HL-60 (cell line): ENCODE data around the gene ITGAV.

Experiments used
- DNase-seq, 2 experiments: peaks; one replicate each; pipeline ENCODE4 v3.0.0-alpha.2; 2010 to 2020; ENCODE audit warnings: low read depth in 1 of 2, low spot score in 1 of 2
- H3K27ac ChIP-seq: fragments of 250-450 bp; sonication (Bioruptor Pico); replicated peaks from 2 replicates; pipeline ENCODE4 v1.5.1; 2020; ENCODE audit warnings: mild to moderate bottlenecking, moderate library complexity
- H3K27me3 ChIP-seq: fragments of 250-450 bp; sonication (Bioruptor Pico); 2 replicates; pipeline ENCODE4 v1.5.1; 2021; ENCODE audit warnings: mild to moderate bottlenecking, moderate library complexity; ENCODE audit not compliant: insufficient read depth, poor library complexity, severe bottlenecking
- H3K4me3 ChIP-seq: replicated peaks from 2 replicates; pipeline ENCODE4 v1.5.1; 2011; ENCODE audit warnings: mild to moderate bottlenecking, control low read depth, low read length; ENCODE audit not compliant: insufficient read depth
- GABPA ChIP-seq: IDR thresholded peaks from 2 replicates; pipeline ENCODE4 v1.6.1; 2012; ENCODE audit warnings: low read depth
- POLR2AphosphoS5 ChIP-seq: IDR thresholded peaks from 2 replicates; pipeline ENCODE4 v1.6.1; 2012; ENCODE audit warnings: low read depth
- SPI1 ChIP-seq: IDR thresholded peaks from 2 replicates; pipeline ENCODE4 v1.6.1; 2012; ENCODE audit warnings: low read depth, mild to moderate bottlenecking, borderline replicate concordance
- TF ChIP-seq, protein P1 (sequence below): IDR thresholded peaks from one replicate; pipeline ENCODE4 v1.5.1; 2011; ENCODE audit warnings: low read length, control low read depth, inconsistent platforms; ENCODE audit not compliant: insufficient read depth
- TF ChIP-seq, protein P2 (sequence below): IDR thresholded peaks from 2 replicates; pipeline ENCODE4 v1.6.1; 2012; ENCODE audit warnings: low read depth; ENCODE audit not compliant: insufficient replicate concordance

The ITGAV gene

DNA sequence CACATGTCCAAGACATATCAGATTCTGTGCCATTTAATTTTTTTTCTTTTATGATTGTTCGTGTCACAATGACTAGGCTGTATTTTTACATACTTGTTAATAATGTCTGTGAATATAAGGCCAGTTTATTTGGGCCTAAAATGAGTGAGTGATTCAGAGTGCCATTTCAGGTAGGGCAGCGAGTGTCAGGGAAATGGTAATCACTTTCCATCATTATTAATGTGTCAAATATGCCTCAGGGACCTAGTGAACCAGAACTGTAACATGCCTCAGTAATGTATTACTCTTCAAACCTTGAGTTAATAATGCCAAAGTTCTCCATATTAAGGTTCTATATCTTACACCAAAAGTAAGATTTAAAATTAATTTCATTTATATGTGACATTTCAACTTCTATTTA, 112.6 kb downstream of the ITGAV start:
- TF ChIP-seq, protein P1, sequence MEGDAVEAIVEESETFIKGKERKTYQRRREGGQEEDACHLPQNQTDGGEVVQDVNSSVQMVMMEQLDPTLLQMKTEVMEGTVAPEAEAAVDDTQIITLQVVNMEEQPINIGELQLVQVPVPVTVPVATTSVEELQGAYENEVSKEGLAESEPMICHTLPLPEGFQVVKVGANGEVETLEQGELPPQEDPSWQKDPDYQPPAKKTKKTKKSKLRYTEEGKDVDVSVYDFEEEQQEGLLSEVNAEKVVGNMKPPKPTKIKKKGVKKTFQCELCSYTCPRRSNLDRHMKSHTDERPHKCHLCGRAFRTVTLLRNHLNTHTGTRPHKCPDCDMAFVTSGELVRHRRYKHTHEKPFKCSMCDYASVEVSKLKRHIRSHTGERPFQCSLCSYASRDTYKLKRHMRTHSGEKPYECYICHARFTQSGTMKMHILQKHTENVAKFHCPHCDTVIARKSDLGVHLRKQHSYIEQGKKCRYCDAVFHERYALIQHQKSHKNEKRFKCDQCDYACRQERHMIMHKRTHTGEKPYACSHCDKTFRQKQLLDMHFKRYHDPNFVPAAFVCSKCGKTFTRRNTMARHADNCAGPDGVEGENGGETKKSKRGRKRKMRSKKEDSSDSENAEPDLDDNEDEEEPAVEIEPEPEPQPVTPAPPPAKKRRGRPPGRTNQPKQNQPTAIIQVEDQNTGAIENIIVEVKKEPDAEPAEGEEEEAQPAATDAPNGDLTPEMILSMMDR = no peak
- TF ChIP-seq POLR2AphosphoS5 = no peak
- TF ChIP-seq GABPA = no peak
- TF ChIP-seq SPI1 = no peak
- TF ChIP-seq, protein P2, sequence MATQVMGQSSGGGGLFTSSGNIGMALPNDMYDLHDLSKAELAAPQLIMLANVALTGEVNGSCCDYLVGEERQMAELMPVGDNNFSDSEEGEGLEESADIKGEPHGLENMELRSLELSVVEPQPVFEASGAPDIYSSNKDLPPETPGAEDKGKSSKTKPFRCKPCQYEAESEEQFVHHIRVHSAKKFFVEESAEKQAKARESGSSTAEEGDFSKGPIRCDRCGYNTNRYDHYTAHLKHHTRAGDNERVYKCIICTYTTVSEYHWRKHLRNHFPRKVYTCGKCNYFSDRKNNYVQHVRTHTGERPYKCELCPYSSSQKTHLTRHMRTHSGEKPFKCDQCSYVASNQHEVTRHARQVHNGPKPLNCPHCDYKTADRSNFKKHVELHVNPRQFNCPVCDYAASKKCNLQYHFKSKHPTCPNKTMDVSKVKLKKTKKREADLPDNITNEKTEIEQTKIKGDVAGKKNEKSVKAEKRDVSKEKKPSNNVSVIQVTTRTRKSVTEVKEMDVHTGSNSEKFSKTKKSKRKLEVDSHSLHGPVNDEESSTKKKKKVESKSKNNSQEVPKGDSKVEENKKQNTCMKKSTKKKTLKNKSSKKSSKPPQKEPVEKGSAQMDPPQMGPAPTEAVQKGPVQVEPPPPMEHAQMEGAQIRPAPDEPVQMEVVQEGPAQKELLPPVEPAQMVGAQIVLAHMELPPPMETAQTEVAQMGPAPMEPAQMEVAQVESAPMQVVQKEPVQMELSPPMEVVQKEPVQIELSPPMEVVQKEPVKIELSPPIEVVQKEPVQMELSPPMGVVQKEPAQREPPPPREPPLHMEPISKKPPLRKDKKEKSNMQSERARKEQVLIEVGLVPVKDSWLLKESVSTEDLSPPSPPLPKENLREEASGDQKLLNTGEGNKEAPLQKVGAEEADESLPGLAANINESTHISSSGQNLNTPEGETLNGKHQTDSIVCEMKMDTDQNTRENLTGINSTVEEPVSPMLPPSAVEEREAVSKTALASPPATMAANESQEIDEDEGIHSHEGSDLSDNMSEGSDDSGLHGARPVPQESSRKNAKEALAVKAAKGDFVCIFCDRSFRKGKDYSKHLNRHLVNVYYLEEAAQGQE = no peak
- DNase-seq = no peak
- peaks cover 3% of the 10 kb centered on the region for H3K27me3 ChIP-seq
- no peak overlapping the region for H3K27ac ChIP-seq
- no peak overlapping the region for H3K4me3 ChIP-seq

DNA sequence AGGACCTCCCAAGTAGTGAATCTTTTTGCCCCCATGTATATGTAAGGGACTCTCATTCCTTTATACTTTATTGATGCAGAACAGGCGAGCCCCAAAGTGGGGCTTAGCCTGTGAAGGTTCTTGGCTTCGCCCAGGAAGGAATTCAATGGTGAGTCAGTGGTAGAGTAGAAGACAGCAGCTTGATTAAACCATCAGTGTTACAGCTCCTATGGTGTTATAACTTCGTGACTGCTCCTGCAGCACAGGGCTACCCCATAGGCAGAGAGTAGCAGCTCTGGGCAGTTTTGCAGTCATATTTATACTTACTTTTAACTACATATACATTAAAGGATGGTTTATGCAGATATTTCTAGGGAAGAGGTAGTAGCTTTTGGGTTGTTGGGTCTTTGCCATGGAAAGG, 115.0 kb downstream of the ITGAV start:
- no peak overlapping the region for H3K27ac ChIP-seq
- TF ChIP-seq, protein P1 = no peak
- TF ChIP-seq POLR2AphosphoS5 = no peak
- no peak for TF ChIP-seq GABPA
- TF ChIP-seq SPI1 = no peak
- TF ChIP-seq, protein P2 = no peak
- no peak overlapping the region for H3K4me3 ChIP-seq
- peaks cover 3% of the 10 kb centered on the region for H3K27me3 ChIP-seq
- DNase-seq = no peak

DNA sequence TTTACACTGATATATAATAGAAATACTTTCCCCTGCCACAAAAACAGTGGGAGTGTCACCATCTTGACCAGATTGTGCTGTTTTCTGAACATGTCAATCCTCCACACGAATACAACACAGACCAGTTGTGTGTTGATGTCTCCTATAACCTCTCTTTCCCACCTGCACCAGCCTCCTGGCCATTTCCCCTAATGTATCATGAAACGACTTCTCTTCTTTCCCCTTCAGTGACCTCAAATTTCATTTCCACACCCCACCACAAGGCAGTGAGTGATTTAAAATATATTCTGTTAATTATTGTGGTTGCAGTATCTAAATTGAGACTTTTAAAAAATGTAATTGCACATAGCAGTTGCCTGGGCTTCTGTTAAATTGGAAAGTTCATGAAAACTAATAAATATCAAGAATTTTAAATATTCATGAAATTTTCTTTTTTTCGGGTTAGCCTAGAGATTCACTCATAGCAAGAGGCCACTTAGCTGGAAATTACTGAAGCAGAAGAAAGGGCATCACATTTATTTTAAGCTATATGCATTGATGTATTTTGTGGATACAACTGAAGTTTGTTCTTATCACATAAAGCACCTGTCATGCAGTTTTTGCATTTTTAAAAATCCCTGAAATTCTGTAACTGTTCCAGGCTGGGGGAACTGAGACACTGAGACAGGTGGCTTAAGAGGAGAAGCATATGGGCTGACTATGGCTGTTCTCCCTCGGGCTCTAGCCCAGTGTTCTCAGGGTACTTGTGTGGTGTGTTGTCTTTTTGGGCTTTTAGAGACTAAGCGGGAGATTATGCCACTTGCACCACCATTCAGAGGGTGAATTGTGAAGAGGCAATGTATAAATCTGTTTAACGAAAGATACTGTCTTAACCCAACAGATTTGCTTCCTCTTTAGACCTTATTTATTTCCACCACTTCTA, 119.9 kb downstream of the ITGAV start:
- TF ChIP-seq POLR2AphosphoS5 (no peak), GABPA (no peak)
- Histone ChIP-seq H3K27me3 (no peaks in the 10 kb centered on the region), H3K4me3 (no peak overlapping the region), H3K27ac (no peak overlapping the region)
- DNase-seq = no peak

DNA sequence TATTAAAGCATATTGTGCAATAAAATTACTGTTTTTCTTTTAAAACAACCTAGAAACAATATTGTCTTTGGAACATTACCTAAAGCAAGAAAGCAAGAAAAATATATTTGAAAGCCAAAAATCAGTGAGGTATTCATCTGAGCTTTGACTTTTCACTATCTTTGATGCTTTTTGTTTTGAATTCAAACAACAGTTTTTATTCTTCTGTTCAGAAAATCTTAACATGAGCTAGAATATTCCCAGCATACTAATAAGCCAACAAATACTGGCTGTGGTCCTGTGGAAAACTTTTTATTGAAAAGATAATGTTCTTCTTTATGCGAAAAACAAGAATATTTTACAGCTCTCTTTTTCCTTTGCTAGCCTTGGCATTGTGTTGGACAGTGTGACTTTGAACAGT, 123.8 kb downstream of the ITGAV start:
- Histone ChIP-seq H3K4me3 (no peak overlapping the region), H3K27ac (no peak overlapping the region), H3K27me3 (no peaks in the 10 kb centered on the region)
- TF ChIP-seq GABPA (no peak), POLR2AphosphoS5 (no peak), SPI1 (no peak)
- TF ChIP-seq, protein P1 = no peak
- TF ChIP-seq, protein P2 = no peak
- DNase-seq = no peak
